ENCODE results near the gene ZNF614.
"Not testable (repeated sequence)": the region's sequence is repeated elsewhere in the genome, so short reads cannot be mapped to it uniquely, and the experiment has no call there.

The ZNF614 gene

DNA sequence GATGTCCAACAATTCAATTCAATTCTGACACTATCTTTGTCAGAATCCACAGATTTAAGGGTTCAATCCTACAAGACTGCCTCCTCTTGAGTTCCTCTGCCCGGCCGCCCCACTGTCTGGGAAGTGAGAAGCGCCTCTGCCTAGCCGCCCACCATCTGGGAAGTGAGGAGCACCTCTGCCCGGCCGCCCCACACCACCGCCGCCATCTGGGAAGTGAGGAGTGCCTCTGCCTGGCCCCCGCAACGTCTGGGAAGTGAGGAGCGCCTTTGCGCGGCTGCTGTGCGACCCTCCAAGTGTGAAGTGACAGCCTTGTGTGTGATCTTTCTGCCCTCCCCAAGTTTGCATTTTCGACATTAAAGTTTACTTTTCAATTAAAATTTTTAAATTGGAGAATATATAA is 6.0 kb downstream of the ZNF614 start:
- Mint-ChIP-seq H3K36me3 (ENCODE audit: low read depth) (peaks cover 94% of the 10 kb centered on the region), H3K27ac (no peak overlapping the region), H3K9me3 (peaks cover 82% of the 10 kb centered on the region), H3K4me1 (ENCODE audit: low read depth) (peaks cover 5% of the 10 kb centered on the region), H3K4me3 (no peak overlapping the region), H3K27me3 (ENCODE audit: low read depth) (no peaks in the 10 kb centered on the region)
- no peak for DNase-seq (ENCODE audit: low spot score)

- Mint-ChIP-seq H3K4me1 (ENCODE audit: low read depth) (no peaks in the 10 kb centered on the region), H3K9me3 (peaks cover 82% of the 10 kb centered on the region), H3K27me3 (ENCODE audit: low read depth) (no peaks in the 10 kb centered on the region), H3K4me3 (no peak overlapping the region), H3K36me3 (ENCODE audit: low read depth) (peaks cover 94% of the 10 kb centered on the region), H3K27ac (no peak overlapping the region)
- DNase-seq (ENCODE audit: low spot score), result no peak
Measured at GRCh38 chr19:52020506-52020905, 7.7 kb downstream of the ZNF614 start.

GRCh38 chr19:52010674-52011073 is 17.5 kb downstream of the ZNF614 start:
- DNase-seq (ENCODE audit: low spot score), result no peak
- Mint-ChIP-seq H3K27me3 (ENCODE audit: low read depth) (no peaks in the 10 kb centered on the region), H3K4me1 (ENCODE audit: low read depth) (peaks cover 11% of the 10 kb centered on the region), H3K36me3 (ENCODE audit: low read depth) (peaks cover 51% of the 10 kb centered on the region), H3K4me3 (no peak overlapping the region), H3K27ac (no peak overlapping the region), H3K9me3 (peaks cover 63% of the 10 kb centered on the region)

GRCh38 chr19:52007806-52008557 is 20.2 kb downstream of the ZNF614 start, which contains the start of gene ZNF615:
Gene ZNF615, minus strand, starts transcription at chr19:52008211. Its CDS starts 4,500 bp downstream, at chr19:52003711.
- Mint-ChIP-seq H3K9me3 (peaks cover 63% of the 10 kb centered on the region), H3K36me3 (ENCODE audit: low read depth) (peaks cover 54% of the 10 kb centered on the region)

GRCh38 chr19:52007451-52007805 is 20.8 kb downstream of the ZNF614 start:
- no peak for DNase-seq (ENCODE audit: low spot score)
- H3K36me3 Mint-ChIP-seq (ENCODE audit: low read depth), result peaks cover 50% of the 10 kb centered on the region
- peaks cover 65% of the 10 kb centered on the region for H3K9me3 Mint-ChIP-seq

More at GRCh38 chr19:52007806-52008557, 20.2 kb downstream of the ZNF614 start, which contains the start of gene ZNF615:
- Mint-ChIP-seq H3K4me3 (peak within 1 kb of the TSS; percentile 96), H3K27ac (peak within 1 kb of the TSS; percentile 98), H3K4me1 (ENCODE audit: low read depth) (peaks cover 11% of the 10 kb centered on the region), H3K27me3 (ENCODE audit: low read depth) (no peaks in the 10 kb centered on the region)
- peak; percentile 83 for DNase-seq (ENCODE audit: low spot score)

GRCh38 chr19:51994048-51994644 is 34.0 kb downstream of the ZNF614 start:
- H3K4me3 Mint-ChIP-seq, result no peak overlapping the region
- DNase-seq (ENCODE audit: low spot score), result no peak
- H3K27ac Mint-ChIP-seq, result no peak overlapping the region
- no peaks in the 10 kb centered on the region for H3K27me3 Mint-ChIP-seq (ENCODE audit: low read depth)
- H3K4me1 Mint-ChIP-seq (ENCODE audit: low read depth), result no peaks in the 10 kb centered on the region
- peaks cover 81% of the 10 kb centered on the region for H3K9me3 Mint-ChIP-seq
- peaks cover 57% of the 10 kb centered on the region for H3K36me3 Mint-ChIP-seq (ENCODE audit: low read depth)

More at GRCh38 chr19:52007451-52007805, 20.8 kb downstream of the ZNF614 start:
- peak overlapping the region; percentile 98 for H3K27ac Mint-ChIP-seq
- H3K4me1 Mint-ChIP-seq (ENCODE audit: low read depth), result peaks cover 11% of the 10 kb centered on the region
- no peaks in the 10 kb centered on the region for H3K27me3 Mint-ChIP-seq (ENCODE audit: low read depth)
- H3K4me3 Mint-ChIP-seq, result peak overlapping the region; percentile 96

- peaks cover 52% of the 10 kb centered on the region for H3K36me3 Mint-ChIP-seq (ENCODE audit: low read depth)
- H3K9me3 Mint-ChIP-seq, result peaks cover 84% of the 10 kb centered on the region
- H3K4me3 Mint-ChIP-seq, result no peak overlapping the region
- DNase-seq (ENCODE audit: low spot score), result no peak
- H3K27me3 Mint-ChIP-seq (ENCODE audit: low read depth), result no peaks in the 10 kb centered on the region
- no peak overlapping the region for H3K27ac Mint-ChIP-seq
- no peaks in the 10 kb centered on the region for H3K4me1 Mint-ChIP-seq (ENCODE audit: low read depth)
Measured at GRCh38 chr19:51993422-51993821, 34.8 kb downstream of the ZNF614 start.

GRCh38 chr19:51986309-51987291 is 41.6 kb downstream of the ZNF614 start, which contains the start of gene ZNF350:
Gene ZNF350, minus strand, starts transcription at chr19:51986840. Its CDS starts 12,480 bp downstream, at chr19:51974360.
- Mint-ChIP-seq H3K27me3 (ENCODE audit: low read depth) (no peaks in the 10 kb centered on the region), H3K4me1 (ENCODE audit: low read depth) (peaks cover 5% of the 10 kb centered on the region), H3K27ac (peak within 1 kb of the TSS; percentile 93), H3K4me3 (peak within 1 kb of the TSS; percentile 92), H3K9me3 (peaks cover 70% of the 10 kb centered on the region), H3K36me3 (ENCODE audit: low read depth) (peaks cover 44% of the 10 kb centered on the region)
- DNase-seq (ENCODE audit: low spot score), result peak; percentile 87

GRCh38 chr19:51983361-51983760 is 44.8 kb downstream of the ZNF614 start:
- no peak overlapping the region for H3K4me3 Mint-ChIP-seq
- peaks cover 69% of the 10 kb centered on the region for H3K9me3 Mint-ChIP-seq
- no peaks in the 10 kb centered on the region for H3K27me3 Mint-ChIP-seq (ENCODE audit: low read depth)
- H3K27ac Mint-ChIP-seq, result no peak overlapping the region
- DNase-seq (ENCODE audit: low spot score), result no peak
- H3K36me3 Mint-ChIP-seq (ENCODE audit: low read depth), result peaks cover 71% of the 10 kb centered on the region
- H3K4me1 Mint-ChIP-seq (ENCODE audit: low read depth), result peaks cover 5% of the 10 kb centered on the region

- H3K4me3 Mint-ChIP-seq; H3K27me3 Mint-ChIP-seq (ENCODE audit: low read depth); H3K4me1 Mint-ChIP-seq (ENCODE audit: low read depth); H3K27ac Mint-ChIP-seq; DNase-seq (ENCODE audit: low spot score): not testable (repeated sequence)
- Mint-ChIP-seq H3K9me3 (peaks cover 77% of the 10 kb centered on the region), H3K36me3 (ENCODE audit: low read depth) (peaks cover 72% of the 10 kb centered on the region)
Measured at GRCh38 chr19:51980926-51981325, 47.3 kb downstream of the ZNF614 start.

DNA sequence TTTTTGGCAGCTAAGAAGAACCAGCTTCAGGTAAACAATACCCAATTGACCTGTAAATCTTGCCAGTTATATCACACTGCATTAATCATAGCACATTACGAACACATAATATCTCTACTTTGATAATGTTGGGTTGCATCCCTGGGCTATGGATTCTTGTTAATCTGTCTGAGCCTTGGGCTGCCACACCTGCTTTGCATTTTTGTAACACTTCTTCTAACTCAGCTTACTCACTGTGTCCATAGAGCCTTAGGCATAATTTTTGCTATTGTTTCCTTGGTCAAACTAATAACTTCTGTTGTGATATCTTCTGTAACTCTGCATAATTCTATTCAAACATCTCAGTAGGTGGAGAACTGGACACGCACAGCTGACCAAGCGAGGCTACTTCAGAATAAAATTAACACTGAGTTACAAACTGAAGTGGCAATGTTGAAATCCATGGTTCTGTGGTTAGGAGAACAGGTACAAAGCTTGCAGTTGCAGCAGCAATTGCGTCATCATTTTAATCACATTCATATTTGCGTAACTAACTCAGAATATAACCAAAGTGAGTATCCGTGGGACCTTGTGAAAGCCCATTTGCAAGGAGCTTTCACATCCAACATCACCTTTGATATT is 48.0 kb downstream of the ZNF614 start:
- Mint-ChIP-seq H3K9me3 (peaks cover 74% of the 10 kb centered on the region), H3K4me3 (no peak overlapping the region), H3K27ac (no peak overlapping the region), H3K27me3 (ENCODE audit: low read depth) (no peaks in the 10 kb centered on the region), H3K36me3 (ENCODE audit: low read depth) (peaks cover 70% of the 10 kb centered on the region), H3K4me1 (ENCODE audit: low read depth) (no peaks in the 10 kb centered on the region)
- DNase-seq (ENCODE audit: low spot score), result no peak

GRCh38 chr19:51978882-51979281 is 49.3 kb downstream of the ZNF614 start:
- Mint-ChIP-seq H3K27ac (no peak overlapping the region), H3K36me3 (ENCODE audit: low read depth) (peaks cover 76% of the 10 kb centered on the region), H3K27me3 (ENCODE audit: low read depth) (no peaks in the 10 kb centered on the region), H3K9me3 (peaks cover 78% of the 10 kb centered on the region), H3K4me1 (ENCODE audit: low read depth) (no peaks in the 10 kb centered on the region), H3K4me3 (no peak overlapping the region)
- DNase-seq (ENCODE audit: low spot score), result no peak

DNA sequence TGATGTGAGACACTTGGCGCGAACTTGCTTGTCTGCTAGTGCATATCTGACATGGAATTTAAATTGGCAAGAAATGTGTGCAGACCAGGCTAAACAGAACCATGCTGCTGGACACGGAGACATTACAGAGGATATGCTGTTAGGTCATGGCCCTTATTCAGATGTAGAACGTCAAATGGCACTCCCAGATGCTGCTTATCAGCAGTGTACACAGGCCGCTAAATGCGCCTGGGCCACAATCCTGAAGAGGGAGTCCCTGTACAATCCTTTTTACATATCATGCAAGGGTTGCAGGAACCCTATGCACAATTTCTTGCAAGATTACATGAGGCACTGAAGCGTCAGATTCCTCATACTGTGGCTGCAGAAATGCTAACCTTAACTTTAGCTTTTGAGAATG is 50.8 kb downstream of the ZNF614 start:
- Mint-ChIP-seq H3K4me3 (no peak overlapping the region), H3K9me3 (peaks cover 72% of the 10 kb centered on the region)

More for the DNA sequence above, 50.8 kb downstream of the ZNF614 start:
- H3K27ac Mint-ChIP-seq, result no peak overlapping the region
- no peaks in the 10 kb centered on the region for H3K27me3 Mint-ChIP-seq (ENCODE audit: low read depth)
- DNase-seq (ENCODE audit: low spot score), result no peak
- no peaks in the 10 kb centered on the region for H3K4me1 Mint-ChIP-seq (ENCODE audit: low read depth)
- H3K36me3 Mint-ChIP-seq (ENCODE audit: low read depth), result peaks cover 77% of the 10 kb centered on the region
